Hindlimb muscle (tissue), 1 donor: ENCODE measurements around the gene DNAJC5G. TPM values are rescaled to one million over a fixed set of nuclear protein-coding genes. Genes with fewer than 3 reads are reported as not detected.
"Not testable (repeated sequence)": the region's sequence is repeated elsewhere in the genome, so short reads cannot be mapped to it uniquely, and the experiment has no call there.

Source experiments
- DNase-seq: peaks from one replicate; pipeline ENCODE4 v3.0.0-alpha.2; 2013
- polyA plus RNA-seq: library from polyadenylated mRNA; unstranded; fragments of 120-200 nt; gene quantifications from one replicate; pipeline ENCODE4 v1.2.1, GENCODE V29; 2013; ENCODE audit not compliant: insufficient read length

Gene DNAJC5G
- polyA plus RNA-seq, 1 donor: 0.34 TPM

DNA sequence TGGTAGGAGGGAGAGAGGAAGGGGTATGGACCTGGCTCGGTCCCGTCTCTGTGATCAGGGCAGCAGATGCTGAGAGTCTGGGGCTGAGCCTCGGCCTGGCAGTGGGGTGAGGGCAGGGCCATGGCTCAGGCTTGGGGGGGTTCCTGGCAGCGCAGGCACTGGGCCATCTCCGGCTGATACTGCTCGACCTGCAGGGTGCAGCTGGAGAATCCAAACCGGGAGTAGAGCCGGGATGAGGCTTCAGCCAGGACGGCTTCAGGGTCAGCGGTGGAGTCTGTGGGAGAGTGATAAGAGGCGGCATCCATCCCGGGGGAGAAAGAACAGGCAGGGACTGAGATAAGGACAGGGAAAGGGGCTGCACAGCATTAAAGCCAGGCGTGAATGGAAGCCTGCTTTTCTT is 20.0 kb upstream of the DNAJC5G start:
- DNase-seq: no peak

DNA sequence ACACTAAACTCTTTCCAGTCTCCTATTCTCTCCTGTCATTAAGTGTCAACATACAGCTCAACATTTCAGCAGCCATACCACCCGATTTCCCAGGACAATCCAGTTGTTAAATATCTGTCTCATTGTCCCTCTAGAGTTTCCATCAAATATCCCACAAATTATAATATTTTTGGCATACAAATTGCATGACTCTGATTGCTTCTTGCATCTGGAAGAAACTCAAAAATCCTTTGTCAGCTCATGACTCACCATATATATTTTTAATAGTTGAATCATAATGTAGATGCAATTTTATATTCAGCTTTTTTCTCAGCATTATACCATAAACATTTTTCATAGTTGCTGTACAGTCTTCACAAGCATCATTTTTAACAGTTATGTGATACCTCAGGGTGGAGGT is 19.6 kb upstream of the DNAJC5G start:
- no peak for DNase-seq

DNA sequence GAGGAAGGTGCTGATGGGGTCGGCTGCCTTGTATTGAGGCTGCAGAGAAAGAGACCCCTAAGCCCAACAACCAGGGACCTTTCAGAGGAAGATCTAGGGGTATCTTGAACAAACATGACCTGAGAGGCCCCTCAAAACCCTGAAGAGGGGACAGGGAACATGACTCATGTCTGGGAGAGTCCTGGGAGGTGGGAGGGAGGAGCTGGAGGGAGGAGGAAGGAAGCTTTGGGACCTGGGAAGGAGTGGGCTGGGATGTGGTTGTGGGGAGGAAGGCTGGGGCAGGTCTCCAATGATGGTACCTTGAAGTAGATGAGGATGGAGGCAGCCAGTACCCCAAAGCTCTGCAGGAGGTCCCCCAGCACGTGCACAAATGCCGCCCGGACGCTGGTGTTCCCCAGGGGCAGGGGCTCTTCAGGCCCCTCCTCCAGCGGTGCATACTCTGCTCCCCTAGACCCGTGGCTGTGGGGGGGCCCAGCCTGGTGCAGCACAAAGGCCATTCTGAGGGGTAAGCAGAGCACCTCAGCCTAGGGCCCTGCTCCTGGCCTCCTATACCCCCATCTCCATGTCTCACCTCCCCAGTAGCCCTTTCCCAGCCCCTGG is 18.3 kb upstream of the DNAJC5G start:
- no peak for DNase-seq

DNA sequence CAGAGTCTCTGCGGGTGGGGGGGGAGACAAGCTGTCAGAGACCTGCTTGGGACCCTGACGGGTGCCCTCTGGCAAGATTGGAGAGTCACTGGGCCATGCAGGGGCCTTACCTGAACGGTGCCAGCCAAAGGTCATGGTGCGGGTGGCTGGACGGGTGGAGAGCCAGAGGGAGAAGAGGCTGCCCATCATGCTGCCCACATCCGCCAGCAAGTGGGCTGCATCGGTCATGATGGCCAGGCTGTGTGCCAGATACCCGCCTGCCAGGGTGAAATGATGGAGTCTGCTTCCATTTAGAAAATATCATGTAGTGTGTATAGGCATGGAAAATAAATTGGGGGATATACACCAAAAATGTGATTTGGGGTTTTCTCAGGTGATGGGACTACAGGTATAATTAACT is 17.2 kb upstream of the DNAJC5G start:
- DNase-seq: no peak

DNA sequence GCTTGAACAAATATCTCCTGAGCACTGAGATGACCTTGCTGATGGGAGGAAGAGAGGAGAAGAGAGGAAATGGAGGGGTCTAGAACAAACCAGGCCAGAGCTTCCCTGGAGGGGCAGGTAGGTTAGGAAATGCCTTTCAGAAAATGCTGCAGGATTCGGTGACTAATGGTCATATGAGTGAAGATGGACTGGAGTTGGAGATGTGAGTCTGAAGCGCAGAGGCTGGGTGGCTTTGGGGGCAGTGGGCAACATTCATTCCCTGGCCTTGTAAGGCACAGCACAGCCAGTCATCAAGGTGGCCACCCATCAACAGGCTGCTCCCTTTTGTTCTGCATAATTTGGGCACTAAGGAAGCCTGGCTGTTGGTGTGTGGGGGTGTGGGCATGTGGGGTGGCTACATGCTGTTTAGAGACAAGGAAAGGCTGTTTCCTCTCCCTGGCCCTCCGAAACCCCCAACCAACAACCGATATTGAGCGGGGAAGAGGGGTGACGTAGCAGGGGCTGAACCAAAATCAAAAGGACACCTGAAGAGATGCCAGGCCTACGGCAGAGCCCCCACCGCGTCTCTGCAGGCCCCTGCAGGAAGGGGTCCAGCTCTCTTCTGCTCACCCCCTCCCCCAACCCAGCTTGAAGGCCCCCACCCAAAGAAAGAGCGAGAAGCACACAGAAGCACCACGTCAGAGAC is 13.8 kb upstream of the DNAJC5G start:
- no peak for DNase-seq

DNA sequence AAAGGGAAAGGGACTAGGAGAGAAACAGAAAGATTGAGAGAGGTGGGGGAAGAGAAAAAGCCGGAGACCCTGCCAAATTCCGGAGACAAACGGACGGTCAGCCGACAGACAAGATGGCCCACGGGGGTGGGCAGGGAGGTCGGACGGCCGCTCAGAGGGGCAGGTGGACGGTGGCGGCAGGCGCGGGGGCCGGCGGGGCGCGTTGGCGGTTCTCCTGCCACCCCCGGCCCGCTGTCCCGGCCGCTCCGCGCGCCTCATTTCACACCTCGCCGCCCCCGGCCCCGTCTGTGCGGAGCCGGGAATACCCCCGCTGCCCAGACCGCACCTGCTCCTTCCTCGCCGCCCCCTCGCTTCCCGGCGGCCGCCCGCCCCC is 13.3 kb upstream of the DNAJC5G start:
- DNase-seq: no peak

DNA sequence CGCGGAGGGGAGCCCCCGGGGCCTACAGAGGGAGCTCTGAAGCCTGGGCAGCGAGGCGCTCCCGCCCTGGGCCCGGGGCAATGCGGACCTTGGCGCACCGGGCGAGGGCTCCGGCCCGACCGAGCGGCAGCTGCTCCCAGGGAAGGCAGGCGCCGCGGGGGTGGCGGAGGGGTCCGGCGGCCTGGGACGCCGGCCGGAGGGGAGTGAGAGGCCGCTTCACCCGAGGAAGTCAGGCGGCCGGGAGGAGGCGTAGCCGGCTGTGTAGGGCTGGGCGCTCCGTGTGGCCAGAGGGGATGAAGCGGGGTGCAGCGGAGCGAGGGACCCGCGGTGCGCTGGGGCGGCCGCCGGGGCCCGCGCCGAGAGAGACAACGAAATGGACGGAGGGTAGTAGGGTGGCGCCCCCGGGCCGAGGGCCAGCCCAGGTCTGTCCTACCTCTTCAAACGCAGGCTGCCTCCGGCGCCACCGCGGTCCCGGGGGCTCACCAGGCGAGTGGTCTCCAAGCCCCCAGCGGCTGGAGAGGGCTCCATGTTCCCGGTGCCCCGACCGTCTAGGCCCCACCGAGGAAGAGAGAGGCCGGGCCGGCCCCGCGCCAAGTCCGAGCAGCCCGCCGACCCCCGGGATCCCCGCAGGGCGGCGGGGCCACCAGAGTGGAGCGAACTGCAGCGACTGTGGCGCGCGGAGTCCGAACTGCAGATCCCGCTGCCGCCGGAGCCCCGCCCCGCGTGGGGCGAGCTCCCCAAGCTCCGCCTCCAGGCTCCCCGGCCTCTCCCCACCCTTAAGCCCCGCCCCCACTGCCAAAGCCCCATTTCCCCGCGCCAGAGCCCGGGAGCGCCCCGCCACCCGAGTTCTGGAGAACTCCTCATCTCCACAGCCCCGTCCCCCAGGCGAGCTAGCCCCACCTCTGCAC is 12.6 kb upstream of the DNAJC5G start, which contains the start of gene SLC30A3:
TSS of gene SLC30A3 (minus strand) at position 669 of the 908 bp plus-strand sequence. CDS start at position 528, 141 bp downstream.
- peak; percentile 38 for DNase-seq

DNA sequence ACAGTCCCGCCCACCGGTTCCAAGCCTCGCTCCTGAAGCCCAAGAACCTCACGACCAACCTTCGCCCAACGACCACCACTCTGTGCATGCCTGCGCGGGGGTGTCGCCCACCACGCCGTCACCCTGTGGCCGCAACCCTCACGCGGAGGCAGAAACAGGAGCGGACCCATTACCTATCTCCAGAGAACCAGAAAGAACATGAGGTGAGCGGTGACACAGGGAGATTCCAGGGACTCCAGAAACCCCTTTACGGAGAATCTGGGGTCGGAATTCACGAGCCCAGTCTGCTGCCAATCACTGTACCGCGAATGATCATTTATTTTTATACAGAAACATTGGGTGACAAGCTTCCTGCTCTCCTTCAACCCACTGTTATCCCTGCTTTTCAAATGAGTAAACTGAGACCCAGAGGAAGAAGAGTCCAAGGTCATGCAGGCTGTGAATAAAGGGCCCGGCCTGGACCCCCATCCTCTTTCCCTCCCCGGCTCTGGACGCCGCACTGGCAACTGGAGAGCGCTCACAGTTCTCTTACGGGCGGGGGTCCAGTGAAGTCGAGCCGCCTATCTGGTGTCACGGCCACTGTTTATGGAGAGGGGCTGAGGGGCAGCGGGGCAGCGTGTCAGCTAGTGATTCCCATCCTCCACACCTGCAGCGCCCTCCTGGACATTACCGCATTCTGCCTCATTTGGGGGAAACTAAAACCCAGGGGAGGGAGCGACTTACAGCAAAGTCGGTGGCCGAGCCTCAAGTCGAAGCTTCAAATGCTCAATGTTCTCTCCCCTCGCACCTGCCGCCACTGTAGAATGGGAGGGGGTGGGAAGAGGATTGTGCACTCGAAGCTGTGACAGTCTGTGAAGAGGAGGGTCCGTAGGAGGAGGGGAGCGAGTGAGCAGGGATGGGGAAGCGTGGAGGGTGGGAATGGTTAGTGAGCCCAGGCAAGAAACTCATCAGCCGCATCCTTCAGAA is 11.7 kb upstream of the DNAJC5G start:
- DNase-seq: no peak

DNA sequence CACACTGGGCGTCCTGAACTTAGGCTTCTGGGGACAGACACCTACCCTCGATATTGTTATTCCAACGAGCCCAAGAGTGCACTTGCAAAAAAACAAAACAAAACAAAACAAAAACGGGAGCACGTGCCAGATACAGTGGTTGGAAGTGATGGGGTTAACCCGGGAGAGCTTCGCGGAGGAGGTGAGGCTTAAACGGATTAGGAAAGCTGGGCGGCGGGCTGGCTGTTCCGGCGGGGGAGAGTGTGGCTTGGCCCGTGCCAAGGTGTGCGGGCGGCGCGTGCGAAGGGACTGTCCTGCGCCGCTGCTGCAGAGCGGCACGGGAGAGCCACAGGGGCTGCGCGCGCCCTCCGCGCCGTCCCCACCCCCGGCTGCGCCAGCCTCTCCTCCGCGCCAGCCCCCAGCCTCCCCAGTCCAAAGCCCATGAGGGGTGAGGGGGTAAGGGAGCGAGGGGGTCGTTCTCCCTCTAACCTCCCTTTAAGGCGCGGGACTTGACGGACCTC is 10.9 kb upstream of the DNAJC5G start:
- DNase-seq: no peak

DNA sequence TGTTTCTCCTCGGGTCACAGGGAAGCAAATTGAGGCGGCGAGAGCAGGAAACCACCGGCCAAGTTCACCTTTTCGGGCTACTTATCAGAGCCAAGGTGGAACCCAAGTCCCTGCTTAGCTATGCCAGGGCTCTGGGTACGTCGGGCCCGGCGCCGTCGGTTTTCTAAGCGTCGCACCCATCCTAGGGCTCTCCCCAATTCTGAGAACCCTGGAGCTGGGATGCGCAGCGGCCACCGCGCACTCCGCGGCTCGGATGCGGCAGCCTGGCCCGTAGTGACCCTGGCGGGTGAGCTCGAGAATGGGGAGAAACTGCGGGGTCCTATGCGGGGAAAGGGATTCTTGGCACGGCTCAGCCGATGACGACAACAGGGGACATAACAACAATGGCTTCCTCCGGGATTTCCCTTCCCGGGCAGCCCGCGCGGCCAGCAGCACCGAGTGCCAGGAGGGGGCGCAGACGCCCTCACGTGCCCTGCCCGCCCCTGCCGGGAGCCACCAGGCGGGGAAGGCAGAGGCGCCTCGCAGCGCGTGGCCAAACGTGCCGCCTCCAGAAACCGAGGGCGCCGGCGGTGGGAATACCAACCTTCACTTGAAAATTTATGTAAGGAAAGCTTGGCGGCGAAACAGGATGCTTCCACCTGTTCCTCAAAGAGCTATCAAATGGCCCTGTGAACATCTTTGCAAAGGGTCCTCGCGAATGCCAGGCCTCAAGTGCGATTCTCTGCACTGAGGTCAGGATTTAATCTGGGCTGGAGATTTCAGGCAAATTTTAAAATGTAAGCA is 10.3 kb upstream of the DNAJC5G start:
- peak; percentile 28 for DNase-seq

DNA sequence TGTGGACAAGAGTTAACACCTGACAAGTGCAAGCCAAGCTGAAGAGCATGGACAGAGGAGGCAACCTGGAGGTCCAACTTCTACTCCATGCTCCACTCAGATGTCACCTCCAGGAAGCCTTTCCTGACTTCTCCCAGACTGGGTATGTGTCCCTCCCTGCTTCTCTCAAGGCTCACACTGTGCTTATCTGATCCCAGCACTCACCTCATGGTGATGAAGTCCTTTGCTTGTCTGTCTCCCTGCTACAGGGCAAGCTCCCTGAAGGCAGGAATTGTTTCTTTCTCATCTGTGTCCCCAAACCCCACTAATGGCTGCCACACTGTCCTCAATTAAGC is 9.7 kb upstream of the DNAJC5G start:
- no peak for DNase-seq

DNA sequence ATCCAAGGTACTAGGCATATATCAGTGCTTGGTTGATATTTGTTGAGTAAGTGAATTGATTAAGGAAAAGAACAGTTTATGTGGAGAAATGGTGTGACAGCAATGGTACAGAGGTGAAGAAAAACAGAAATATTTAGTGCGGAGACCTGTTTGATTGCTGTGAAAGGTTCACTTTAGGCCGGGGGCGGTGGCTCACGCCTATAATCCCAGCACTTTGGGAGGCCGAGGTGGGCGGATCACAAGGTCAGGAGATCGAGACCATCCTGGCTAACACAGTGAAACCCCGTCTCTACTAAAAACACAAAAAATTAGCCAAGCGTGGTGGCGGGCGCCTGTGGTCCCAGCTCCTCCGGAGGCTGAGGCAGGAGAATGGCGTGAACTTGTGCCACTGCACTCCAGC is 6.9 kb upstream of the DNAJC5G start:
- not testable (repeated sequence) for DNase-seq

DNA sequence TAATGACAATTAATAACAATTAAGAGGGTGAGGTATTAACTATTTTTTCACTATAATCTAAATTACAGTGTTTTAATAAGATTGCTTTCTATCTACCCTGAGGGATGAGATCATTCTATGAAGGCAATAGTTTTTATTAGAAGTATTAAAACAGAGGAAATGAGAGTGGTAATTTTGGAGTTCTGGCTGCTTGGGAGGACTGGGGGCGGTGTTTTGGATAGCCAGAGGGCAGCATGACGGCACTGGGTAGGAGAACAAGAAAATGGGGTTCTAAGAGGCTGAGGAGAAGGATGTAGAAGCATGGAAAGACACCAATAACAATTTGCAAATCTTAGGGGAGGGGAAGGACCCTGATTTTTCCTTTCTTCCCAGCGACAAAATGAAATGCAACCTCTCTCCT is 5.1 kb upstream of the DNAJC5G start:
- no peak for DNase-seq

DNA sequence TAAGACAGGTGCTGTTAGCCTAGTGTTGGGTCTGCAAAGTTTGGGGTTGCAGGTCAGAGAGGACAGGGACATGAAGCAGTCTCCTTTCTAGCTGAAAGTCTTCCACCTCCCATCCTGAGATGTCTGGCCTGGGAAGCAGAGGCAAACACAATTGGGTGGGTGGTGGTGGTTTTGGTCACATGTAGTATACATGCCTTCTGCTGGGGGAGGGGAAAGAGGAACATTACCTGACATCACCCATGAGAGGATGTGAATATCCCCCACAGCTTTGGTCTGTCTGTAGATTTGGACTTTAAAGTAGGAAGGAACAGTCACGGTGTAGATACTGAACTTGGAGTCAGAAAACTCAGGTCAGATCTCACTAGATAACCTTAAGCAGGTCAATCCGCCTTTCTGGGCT is 4.6 kb upstream of the DNAJC5G start:
- DNase-seq: no peak

DNA sequence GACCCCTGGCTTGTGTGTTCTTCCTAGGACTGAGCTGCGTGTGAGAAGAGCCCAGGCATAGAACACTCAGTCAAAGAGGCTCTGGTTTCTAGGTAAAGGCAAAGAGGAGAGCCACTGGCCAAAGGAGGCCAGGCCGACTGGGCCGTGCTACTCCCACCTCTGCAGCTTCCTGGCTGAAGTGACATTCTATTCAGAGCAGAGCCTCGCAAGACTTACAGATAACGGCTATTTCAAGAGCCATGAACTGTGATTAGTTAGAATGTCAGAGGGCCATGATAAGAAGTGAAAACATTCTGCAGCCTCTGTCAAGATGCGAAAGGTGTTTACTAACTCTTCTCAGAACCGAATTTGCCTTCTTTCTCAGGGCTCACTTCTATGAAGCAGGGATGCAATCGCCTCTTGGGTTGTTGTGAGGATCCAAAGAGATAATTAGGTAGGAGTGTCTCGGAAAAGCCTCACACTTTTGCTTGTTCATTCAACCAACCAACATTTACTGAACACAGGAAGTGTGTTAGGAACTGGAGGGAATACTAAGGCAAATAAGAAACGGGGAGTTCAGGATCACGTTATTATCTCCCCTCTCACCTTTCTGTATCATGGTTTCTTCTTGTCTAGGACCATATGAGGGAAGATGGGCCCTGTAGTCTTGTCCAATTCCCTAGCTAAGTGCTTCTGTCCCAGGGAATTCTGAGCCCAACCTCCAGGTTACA is 3.4 kb upstream of the DNAJC5G start:
- DNase-seq: no peak

DNA sequence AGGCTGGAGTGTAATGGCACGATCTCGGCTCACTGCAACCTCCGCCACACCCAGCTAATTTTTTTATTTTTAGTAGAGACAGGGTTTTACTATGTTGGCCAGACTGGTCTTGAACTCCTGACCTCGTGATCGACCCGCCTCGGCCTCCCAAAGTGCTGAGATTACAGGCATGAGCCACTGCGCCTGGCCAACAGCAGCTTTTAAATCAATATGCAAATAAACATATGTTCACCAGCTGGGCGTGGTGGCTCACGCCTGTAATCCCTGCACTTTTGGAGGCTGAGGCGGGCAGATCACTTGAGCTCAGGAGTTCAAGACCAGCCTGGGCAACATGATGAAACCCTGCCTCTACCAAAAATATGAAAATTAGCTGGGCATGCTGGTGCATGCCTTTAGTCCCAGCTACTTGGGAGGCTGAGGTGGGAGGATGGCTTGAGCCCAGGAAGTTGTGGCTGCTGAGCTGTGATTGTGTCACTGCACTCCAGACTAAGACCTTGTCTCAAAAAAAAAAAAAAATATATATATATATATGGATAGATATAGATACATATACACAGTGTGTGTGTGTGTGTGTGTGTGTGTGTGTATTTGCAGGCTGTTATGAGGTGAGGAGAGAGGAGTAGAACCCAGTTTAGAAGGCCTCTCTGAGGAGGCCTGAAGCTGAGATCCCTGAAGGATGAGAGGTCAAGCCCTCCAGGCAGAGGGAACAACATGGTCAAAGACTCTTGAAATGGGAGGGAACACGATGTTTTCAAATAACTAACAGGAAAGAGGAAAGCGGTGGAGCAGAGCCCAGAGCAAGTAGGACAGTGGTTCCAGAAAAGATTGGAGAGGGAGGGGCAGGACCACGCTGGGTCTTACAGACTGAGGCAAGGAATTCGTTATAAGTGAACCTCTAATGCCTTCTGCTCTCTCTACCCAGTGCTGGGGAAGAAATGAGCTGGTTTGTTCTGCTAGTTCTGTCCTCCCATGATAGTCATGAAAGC is 2.4 kb upstream of the DNAJC5G start:
- DNase-seq: not testable (repeated sequence)

DNA sequence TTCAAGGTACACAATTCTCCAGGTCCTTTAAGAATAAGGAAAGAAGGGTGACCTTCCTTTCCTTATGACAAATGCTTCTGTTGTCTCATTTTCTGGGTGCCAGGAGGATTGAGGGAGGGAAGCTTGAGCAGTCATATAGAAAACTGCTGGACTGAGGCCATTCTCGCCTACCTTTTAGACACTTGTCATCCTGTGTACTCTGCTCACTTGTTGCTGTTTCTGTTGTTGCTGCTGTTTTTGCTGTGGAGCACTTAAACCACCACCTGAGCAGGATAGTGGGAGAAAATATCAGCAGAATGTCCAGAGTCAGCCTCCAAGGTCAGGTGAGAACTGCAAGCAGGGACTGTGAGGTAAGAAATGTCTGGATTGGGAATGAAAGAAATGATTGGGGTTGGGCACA is 2.8 kb downstream of the DNAJC5G start:
- DNase-seq: no peak

DNA sequence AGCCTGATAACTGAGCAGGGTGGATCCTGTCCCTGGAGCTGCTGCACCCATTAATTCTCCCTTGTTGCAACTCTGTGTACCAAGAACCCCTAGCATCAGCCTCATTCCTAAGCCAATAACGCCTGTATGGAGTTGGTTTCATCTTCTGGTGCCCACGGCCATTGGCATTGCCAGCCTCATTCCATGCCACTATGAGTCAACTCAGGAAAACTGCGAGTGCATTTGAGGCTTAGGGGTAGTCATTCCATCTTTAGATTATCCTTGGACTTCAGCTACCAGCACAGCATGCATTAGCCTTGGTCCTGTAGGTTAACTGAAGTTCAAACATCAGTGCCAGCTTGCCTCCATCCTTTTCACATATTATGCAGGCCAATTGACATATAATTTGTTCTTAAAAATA is 5.6 kb downstream of the DNAJC5G start:
- DNase-seq: no peak

DNA sequence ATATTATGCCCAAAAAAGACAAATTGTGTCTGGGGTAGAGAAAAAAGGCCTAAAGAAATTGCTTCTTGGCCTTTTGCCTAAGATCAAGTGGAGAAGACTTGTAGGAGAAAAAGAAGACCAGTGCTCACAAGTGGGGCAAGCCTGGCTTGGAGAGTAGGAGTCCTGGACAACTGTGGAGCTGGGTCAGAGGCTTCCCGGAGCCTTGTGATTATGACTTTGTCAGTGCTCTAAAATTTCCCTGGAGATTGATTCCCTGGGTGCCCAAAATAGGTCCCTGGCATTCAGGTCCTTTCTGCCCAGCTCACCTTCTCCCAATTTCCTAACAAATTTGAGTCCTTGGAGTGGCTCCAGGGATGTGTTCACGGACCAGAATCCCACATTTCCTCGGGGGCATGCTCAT is 6.2 kb downstream of the DNAJC5G start:
- DNase-seq: no peak
